GM12892 (cell line): Measurements from ENCODE around the gene NEBL.

ENCODE experiments used
- POLR2A ChIP-seq: IDR thresholded peaks from 2 replicates; pipeline ENCODE4 v1.6.1; 2011; ENCODE audit warnings: low read depth, low read length, control low read depth
- POLR2AphosphoS5 ChIP-seq: IDR thresholded peaks from 2 replicates; pipeline ENCODE4 v1.6.1; 2011; ENCODE audit warnings: low read depth, low read length, control low read depth
- TAF1 ChIP-seq: IDR thresholded peaks from 2 replicates; pipeline ENCODE4 v1.6.1; 2011; ENCODE audit warnings: low read depth, mild to moderate bottlenecking, control low read depth, low read length, borderline replicate concordance

- no peak for TF ChIP-seq POLR2A
- TF ChIP-seq POLR2AphosphoS5 = no peak
- no peak for TF ChIP-seq TAF1
Observed at GRCh38 chr10:20885678-20886077, 11.4 kb downstream of the NEBL start.
